ENCODE measurements around the gene TOMT. TPM values are rescaled to one million over a fixed set of nuclear protein-coding genes. Genes with fewer than 3 reads are reported as not detected.

Gene TOMT
- total RNA-seq, 3 donors from 2014 or later, result 0.39 TPM; not detected in 2

DNA sequence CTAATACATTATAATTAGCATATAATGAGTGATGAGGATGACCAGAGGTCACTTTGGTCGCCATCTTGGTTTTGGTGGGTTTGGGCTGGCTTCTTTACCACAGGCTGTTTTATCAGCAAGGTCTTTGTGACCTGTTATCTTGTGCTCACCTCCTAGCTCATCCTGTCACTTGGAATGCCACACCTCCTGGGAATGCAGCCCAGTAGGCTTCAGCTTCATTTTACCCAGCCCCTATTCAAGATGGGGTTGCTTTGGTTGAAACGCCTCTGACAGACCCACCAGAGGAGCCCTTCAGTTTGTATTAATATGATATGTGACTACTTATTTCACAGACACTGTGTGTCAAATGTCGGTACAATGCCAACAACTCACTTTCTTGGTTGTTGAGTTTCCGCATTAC, 50.0 kb downstream of the TOMT start:
- H3K9me3 ChIP-seq, result no peaks in the 10 kb centered on the region
- no peaks in the 10 kb centered on the region for H3K4me1 ChIP-seq (ENCODE audit: low read depth)
- ATAC-seq (no peak), DNase-seq (no peak)
- intact Hi-C loops (cut with DNase I, micrococcal nuclease), result no loop called here
- no peaks in the 10 kb centered on the region for H3K36me3 ChIP-seq (ENCODE audit: low read depth)
- no peak overlapping the region for H3K4me3 ChIP-seq
- TF ChIP-seq, protein P1, sequence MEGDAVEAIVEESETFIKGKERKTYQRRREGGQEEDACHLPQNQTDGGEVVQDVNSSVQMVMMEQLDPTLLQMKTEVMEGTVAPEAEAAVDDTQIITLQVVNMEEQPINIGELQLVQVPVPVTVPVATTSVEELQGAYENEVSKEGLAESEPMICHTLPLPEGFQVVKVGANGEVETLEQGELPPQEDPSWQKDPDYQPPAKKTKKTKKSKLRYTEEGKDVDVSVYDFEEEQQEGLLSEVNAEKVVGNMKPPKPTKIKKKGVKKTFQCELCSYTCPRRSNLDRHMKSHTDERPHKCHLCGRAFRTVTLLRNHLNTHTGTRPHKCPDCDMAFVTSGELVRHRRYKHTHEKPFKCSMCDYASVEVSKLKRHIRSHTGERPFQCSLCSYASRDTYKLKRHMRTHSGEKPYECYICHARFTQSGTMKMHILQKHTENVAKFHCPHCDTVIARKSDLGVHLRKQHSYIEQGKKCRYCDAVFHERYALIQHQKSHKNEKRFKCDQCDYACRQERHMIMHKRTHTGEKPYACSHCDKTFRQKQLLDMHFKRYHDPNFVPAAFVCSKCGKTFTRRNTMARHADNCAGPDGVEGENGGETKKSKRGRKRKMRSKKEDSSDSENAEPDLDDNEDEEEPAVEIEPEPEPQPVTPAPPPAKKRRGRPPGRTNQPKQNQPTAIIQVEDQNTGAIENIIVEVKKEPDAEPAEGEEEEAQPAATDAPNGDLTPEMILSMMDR (IDR thresholded peaks at IDR 0.05), result no peak

DNA sequence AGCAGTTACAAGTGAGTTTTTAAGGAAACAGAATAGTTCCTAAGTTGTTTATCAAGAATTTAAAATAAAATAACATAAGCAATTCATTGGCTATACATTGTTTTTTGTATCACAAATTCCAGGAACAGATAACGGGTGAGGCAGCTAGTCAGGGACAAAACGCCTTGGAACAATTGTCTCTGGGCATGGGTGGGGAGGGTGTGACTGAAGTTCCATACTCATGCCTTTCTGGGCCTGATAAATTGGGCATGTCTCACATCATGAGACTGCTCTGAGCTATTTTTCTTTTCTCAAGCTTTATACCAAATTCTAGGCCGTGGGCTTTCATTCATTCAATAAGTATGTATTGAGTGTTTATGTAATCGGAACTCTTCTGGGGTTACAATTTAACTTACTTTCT, 51.4 kb downstream of the TOMT start:
- DNase-seq, result no peak
- intact Hi-C loops (cut with DNase I, micrococcal nuclease), result no loop called here

More for the DNA sequence above, 51.4 kb downstream of the TOMT start:
- Histone ChIP-seq H3K4me1 (ENCODE audit: low read depth) (no peaks in the 10 kb centered on the region), H3K36me3 (ENCODE audit: low read depth) (no peaks in the 10 kb centered on the region), H3K9me3 (no peaks in the 10 kb centered on the region), H3K4me3 (no peak overlapping the region)
- TF ChIP-seq, protein P1 (IDR thresholded peaks at IDR 0.05), result no peak
- ATAC-seq, result no peak

Small RNA genes within 50 kb of the gene (microRNA-seq; reads per million reads assigned to microRNA genes)
- gene MIR3165, result not detected

Other genes starting within 250 kb of the TOMT start
- gene DEFB131B, start 227.5 kb upstream of the TOMT start, total RNA-seq, result not detected
- 10 to 100 TPM; 11.7 to 18.0 (median 12.7) TPM for gene XNDC1N, start 177.3 kb upstream of the TOMT start, total RNA-seq
- gene RNF121, start 176.9 kb upstream of the TOMT start, total RNA-seq, result 10 to 100 TPM; 37.0 to 41.0 (median 37.4) TPM
- gene IL18BP, start 107.0 kb upstream of the TOMT start, total RNA-seq, result 10 to 100 TPM in 2 of 3 donors, 1 to 10 TPM in 1; 7.6 to 14.5 (median 13.7) TPM
- 100 to 1,000 TPM; 173 to 301 (median 248) TPM for gene NUMA1, start 25.4 kb upstream of the TOMT start, total RNA-seq
- gene LRRC51, start 25.1 kb upstream of the TOMT start, total RNA-seq, result 1 to 10 TPM; 7.5 to 9.4 (median 9.4) TPM
- gene LAMTOR1, start 2.6 kb upstream of the TOMT start, total RNA-seq, result 100 to 1,000 TPM in 2 of 3 donors, 10 to 100 TPM in 1; 82.0 to 114 (median 107) TPM
- 10 to 100 TPM; 37.9 to 52.1 (median 39.0) TPM for gene ANAPC15, start 6.8 kb downstream of the TOMT start, total RNA-seq
- not detected for gene FOLR3, start 29.8 kb downstream of the TOMT start, total RNA-seq
- not detected for gene FOLR1, start 86.2 kb downstream of the TOMT start, total RNA-seq
- 10 to 100 TPM in 2 of 3 donors, 1 to 10 TPM in 1; 3.2 to 29.4 (median 13.8) TPM for gene FOLR2, start 110.9 kb downstream of the TOMT start, total RNA-seq
- 100 to 1,000 TPM; 122 to 205 (median 151) TPM for gene INPPL1, start 118.8 kb downstream of the TOMT start, total RNA-seq
- 1 to 10 TPM in 1 of 3 donors, under 1 TPM in 2; 0.55 to 2.6 (median 0.60) TPM for gene PHOX2A, start 138.3 kb downstream of the TOMT start, total RNA-seq